ENCODE measurements around the gene RFPL1.

GRCh38 chr22:29451863-29452262 is 13.5 kb downstream of the RFPL1 start:
- TF ChIP-seq, protein P1, sequence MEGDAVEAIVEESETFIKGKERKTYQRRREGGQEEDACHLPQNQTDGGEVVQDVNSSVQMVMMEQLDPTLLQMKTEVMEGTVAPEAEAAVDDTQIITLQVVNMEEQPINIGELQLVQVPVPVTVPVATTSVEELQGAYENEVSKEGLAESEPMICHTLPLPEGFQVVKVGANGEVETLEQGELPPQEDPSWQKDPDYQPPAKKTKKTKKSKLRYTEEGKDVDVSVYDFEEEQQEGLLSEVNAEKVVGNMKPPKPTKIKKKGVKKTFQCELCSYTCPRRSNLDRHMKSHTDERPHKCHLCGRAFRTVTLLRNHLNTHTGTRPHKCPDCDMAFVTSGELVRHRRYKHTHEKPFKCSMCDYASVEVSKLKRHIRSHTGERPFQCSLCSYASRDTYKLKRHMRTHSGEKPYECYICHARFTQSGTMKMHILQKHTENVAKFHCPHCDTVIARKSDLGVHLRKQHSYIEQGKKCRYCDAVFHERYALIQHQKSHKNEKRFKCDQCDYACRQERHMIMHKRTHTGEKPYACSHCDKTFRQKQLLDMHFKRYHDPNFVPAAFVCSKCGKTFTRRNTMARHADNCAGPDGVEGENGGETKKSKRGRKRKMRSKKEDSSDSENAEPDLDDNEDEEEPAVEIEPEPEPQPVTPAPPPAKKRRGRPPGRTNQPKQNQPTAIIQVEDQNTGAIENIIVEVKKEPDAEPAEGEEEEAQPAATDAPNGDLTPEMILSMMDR (conservative IDR thresholded peaks at IDR 0.05; ENCODE audit: low read depth in 2 of 2), result no peak
- TF ChIP-seq JUNB (IDR thresholded peaks at IDR 0.05; ENCODE audit: unreplicated experiment) (no peak), POLR2AphosphoS5 (IDR thresholded peaks at IDR 0.05; ENCODE audit: low read depth) (no peak), ZNF114 (CRISPR knock-in tag; IDR thresholded peaks at IDR 0.05) (no peak), EZH2phosphoT487 (IDR thresholded peaks at IDR 0.05; ENCODE audit: unreplicated experiment) (no peak), EZH2 (IDR thresholded peaks at IDR 0.05; ENCODE audit: low read depth, unreplicated experiment) (no peak), CREB1 (CRISPR knock-in tag; IDR thresholded peaks at IDR 0.05; ENCODE audit: low read depth) (no peak), STAT1 (IDR thresholded peaks at IDR 0.05; ENCODE audit: unreplicated experiment) (no peak), ETS1 (IDR thresholded peaks at IDR 0.05) (no peak), ZNF331 (CRISPR knock-in tag; IDR thresholded peaks at IDR 0.05; ENCODE audit: low read depth) (no peak), NANOG (IDR thresholded peaks at IDR 0.05; ENCODE audit: borderline replicate concordance) (no peak), ZNF462 (CRISPR knock-in tag; IDR thresholded peaks at IDR 0.05) (no peak)
- TF ChIP-seq, protein P2, sequence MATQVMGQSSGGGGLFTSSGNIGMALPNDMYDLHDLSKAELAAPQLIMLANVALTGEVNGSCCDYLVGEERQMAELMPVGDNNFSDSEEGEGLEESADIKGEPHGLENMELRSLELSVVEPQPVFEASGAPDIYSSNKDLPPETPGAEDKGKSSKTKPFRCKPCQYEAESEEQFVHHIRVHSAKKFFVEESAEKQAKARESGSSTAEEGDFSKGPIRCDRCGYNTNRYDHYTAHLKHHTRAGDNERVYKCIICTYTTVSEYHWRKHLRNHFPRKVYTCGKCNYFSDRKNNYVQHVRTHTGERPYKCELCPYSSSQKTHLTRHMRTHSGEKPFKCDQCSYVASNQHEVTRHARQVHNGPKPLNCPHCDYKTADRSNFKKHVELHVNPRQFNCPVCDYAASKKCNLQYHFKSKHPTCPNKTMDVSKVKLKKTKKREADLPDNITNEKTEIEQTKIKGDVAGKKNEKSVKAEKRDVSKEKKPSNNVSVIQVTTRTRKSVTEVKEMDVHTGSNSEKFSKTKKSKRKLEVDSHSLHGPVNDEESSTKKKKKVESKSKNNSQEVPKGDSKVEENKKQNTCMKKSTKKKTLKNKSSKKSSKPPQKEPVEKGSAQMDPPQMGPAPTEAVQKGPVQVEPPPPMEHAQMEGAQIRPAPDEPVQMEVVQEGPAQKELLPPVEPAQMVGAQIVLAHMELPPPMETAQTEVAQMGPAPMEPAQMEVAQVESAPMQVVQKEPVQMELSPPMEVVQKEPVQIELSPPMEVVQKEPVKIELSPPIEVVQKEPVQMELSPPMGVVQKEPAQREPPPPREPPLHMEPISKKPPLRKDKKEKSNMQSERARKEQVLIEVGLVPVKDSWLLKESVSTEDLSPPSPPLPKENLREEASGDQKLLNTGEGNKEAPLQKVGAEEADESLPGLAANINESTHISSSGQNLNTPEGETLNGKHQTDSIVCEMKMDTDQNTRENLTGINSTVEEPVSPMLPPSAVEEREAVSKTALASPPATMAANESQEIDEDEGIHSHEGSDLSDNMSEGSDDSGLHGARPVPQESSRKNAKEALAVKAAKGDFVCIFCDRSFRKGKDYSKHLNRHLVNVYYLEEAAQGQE (IDR thresholded peaks at IDR 0.05; ENCODE audit: unreplicated experiment), result no peak
